Measurements from ENCODE around the gene FBN2. TPM values are rescaled to one million over a fixed set of nuclear protein-coding genes. Genes with fewer than 3 reads are reported as not detected.

FBN2 gene
- total and polyA plus RNA-seq, 2 experiments from 2014 or later, result 15.2 to 63.2 TPM

DNA sequence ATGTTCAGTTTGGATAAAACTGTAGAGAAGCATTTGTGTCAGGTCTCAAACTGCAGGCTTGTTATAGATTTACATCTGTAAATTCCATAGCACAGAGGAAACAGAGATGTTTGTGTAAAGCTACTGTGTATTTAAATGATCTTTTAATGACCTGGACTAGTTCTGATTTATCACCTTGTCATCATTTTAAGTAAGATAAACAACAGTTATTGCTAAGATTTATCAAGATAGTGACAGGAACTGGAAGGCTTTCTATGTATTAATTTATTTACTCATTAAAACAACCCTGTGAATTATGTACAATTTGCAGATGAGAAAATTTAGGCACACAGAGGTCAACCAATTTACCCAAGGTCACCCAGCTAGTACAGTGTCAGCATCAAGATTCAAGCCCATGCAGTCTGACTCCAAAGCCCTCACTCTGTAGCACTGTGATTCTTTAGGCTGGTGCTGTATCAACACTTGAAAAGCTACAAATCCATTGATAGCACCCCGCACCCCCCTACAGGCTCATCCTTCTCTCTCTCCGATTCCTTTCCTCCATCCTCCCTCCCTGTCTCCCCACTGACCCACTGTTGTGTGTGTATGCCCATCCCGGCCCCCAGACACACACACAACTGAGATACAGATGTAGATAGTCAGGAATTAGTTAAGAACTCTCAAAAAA is 184.5 kb downstream of the FBN2 start:
- Histone ChIP-seq H3K4me2 (ENCODE audit: unreplicated experiment) (no peak overlapping the region), H3K27ac (no peak overlapping the region), H3K27me3 (replicated peaks; ENCODE audit: insufficient read depth) (no peaks in the 10 kb centered on the region), H3F3A (ENCODE audit: insufficient read depth) (no peaks in the 10 kb centered on the region), H3K4me1 (ENCODE audit: insufficient read depth) (no peaks in the 10 kb centered on the region), H3K9me2 (ENCODE audit: insufficient read depth) (no peaks in the 10 kb centered on the region), H3K9me3 (ENCODE audit: low read depth) (no peaks in the 10 kb centered on the region), H3K36me3 (ENCODE audit: low read depth) (no peaks in the 10 kb centered on the region; the same call in 1 of the 2 replicates), H4K20me1 (ENCODE audit: insufficient read depth) (no peaks in the 10 kb centered on the region), H2AFZ (no peak overlapping the region), H3K4me3 (no peak overlapping the region), H3K79me2 (ENCODE audit: insufficient read depth) (no peaks in the 10 kb centered on the region), H3K9ac (no peak overlapping the region)
- 70 to 72% methylated on average over 3 of the region's 3 CpGs for WGBS, 2 experiments (ENCODE audit: low coverage in 1 of 2, low lambda C conversion rate in 2 of 2, missing lambda C conversion rate in 2 of 2)
- in situ Hi-C loops (cut with MboI), result no loop called here
- no peak for DNase-seq
- TF ChIP-seq EZH2 (IDR thresholded peaks at IDR 0.05; ENCODE audit: insufficient read depth, poor library complexity, severe bottlenecking) (no peak), EZH2phosphoT487 (IDR thresholded peaks at IDR 0.05; ENCODE audit: insufficient read depth, low read depth) (no peak)

DNA sequence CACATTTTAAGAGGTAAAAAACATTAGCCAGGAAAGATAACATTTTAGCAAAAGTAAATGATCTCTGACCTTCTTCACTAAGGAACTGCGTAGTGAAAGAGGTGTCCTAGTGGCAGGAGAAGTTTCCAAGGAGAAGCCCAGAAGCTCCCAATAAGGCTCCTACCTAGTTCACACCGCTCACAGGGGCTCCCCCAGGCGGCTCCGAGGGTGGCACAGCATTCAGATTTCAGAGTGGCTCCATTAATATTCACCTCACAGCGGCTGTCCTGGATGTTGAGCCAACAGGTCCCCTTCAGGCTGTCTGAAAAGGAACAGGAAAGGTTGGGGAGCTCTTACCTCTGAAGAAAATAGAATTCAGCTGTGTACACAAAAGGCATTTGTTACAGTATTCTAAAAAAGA is 187.3 kb downstream of the FBN2 start:
- Histone ChIP-seq H3K4me3 (no peak overlapping the region), H4K20me1 (ENCODE audit: insufficient read depth) (no peaks in the 10 kb centered on the region), H3K4me2 (ENCODE audit: unreplicated experiment) (no peak overlapping the region), H3K36me3 (ENCODE audit: low read depth) (no peaks in the 10 kb centered on the region; the same call in 1 of the 2 replicates), H3K4me1 (ENCODE audit: insufficient read depth) (no peaks in the 10 kb centered on the region), H3K27ac (no peak overlapping the region), H3K27me3 (replicated peaks; ENCODE audit: insufficient read depth) (no peaks in the 10 kb centered on the region), H3K9me2 (ENCODE audit: insufficient read depth) (no peaks in the 10 kb centered on the region), H3F3A (ENCODE audit: insufficient read depth) (no peaks in the 10 kb centered on the region), H2AFZ (no peak overlapping the region), H3K9me3 (ENCODE audit: low read depth) (no peaks in the 10 kb centered on the region), H3K79me2 (ENCODE audit: insufficient read depth) (no peaks in the 10 kb centered on the region), H3K9ac (no peak overlapping the region)
- in situ Hi-C loops (cut with MboI), result no loop called here
- no peak for TF ChIP-seq EZH2phosphoT487 (IDR thresholded peaks at IDR 0.05; ENCODE audit: insufficient read depth, low read depth)
- TF ChIP-seq EZH2 (IDR thresholded peaks at IDR 0.05; ENCODE audit: insufficient read depth, poor library complexity, severe bottlenecking), result no peak
- DNase-seq, result no peak
- 75% methylated on average over 5 of the region's 5 CpGs for WGBS, 2 experiments (ENCODE audit: low coverage in 1 of 2, low lambda C conversion rate in 2 of 2, missing lambda C conversion rate in 2 of 2)

DNA sequence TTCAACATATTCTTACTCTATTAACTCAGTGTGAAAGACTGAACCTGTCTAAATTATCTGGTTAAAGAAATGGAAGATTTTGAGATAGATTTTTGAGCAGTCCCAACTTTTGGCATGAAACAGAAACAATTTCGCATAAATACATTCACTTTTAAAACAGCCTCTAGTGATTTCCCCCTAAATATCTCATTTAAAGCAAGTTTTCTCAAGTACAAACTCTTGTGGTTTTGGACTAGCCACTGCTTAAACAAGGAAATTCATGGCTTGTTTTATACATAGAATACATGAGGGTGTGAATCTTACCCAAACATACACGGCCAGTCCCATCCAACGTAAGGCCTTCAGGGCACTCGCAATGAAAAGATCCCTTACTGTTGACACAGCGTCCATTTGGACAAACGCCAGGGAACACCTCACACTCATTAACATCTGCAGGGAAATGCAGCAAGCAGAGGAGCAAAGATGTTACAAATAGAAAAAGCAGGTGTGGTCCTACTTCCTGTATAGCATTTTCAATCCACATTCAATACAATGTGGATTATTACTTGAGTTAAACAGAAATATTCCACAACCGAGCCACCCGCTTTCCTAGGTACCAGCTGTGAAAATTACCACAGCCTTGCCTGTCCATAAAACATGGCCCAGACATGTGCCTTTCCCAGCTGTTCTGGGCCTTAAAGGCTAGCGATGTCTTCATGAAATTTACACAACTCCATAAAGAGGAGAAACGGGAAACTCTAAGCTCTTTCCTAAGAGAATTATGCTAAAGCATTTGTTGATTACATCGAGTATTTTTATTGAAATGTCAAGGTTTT is 188.8 kb downstream of the FBN2 start:
- Histone ChIP-seq H3F3A (ENCODE audit: insufficient read depth) (no peaks in the 10 kb centered on the region), H3K4me2 (ENCODE audit: unreplicated experiment) (no peak overlapping the region), H3K27me3 (replicated peaks; ENCODE audit: insufficient read depth) (no peaks in the 10 kb centered on the region), H3K79me2 (ENCODE audit: insufficient read depth) (no peaks in the 10 kb centered on the region), H3K4me3 (no peak overlapping the region), H3K9me2 (ENCODE audit: insufficient read depth) (no peaks in the 10 kb centered on the region), H2AFZ (no peak overlapping the region), H3K4me1 (ENCODE audit: insufficient read depth) (no peaks in the 10 kb centered on the region), H3K9ac (no peak overlapping the region), H3K36me3 (ENCODE audit: low read depth) (no peaks in the 10 kb centered on the region; the same call in 1 of the 2 replicates), H3K27ac (no peak overlapping the region), H3K9me3 (ENCODE audit: low read depth) (no peaks in the 10 kb centered on the region), H4K20me1 (ENCODE audit: insufficient read depth) (no peaks in the 10 kb centered on the region)
- DNase-seq, result no peak
- in situ Hi-C loops (cut with MboI), result no loop called here
- WGBS, 2 experiments (ENCODE audit: low coverage in 1 of 2, low lambda C conversion rate in 2 of 2, missing lambda C conversion rate in 2 of 2), result 63 to 68% methylated on average over 11 of the region's 11 CpGs
- no peak for TF ChIP-seq EZH2phosphoT487 (IDR thresholded peaks at IDR 0.05; ENCODE audit: insufficient read depth, low read depth)
- no peak for TF ChIP-seq EZH2 (IDR thresholded peaks at IDR 0.05; ENCODE audit: insufficient read depth, poor library complexity, severe bottlenecking)

DNA sequence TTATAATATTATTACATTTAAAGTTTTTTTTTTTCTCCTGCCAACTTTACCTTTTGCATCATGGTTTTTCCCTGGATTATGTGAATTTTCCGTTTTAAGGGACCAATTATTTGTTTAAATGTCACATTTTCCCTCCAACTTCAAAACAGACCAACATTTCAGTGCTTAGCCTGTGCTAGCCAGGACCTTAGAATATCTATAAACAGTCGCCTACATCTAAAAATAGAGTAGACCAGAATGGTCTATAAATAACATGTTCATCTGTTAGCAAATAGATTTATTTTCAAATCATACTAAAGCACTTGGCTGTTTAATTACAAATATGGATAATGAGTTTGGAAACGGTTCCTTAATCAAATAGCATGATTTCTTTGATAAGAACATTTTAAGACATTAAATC is 192.0 kb downstream of the FBN2 start:
- Histone ChIP-seq H3K4me3 (no peak overlapping the region), H3K4me1 (ENCODE audit: insufficient read depth) (no peaks in the 10 kb centered on the region), H3F3A (ENCODE audit: insufficient read depth) (no peaks in the 10 kb centered on the region), H3K79me2 (ENCODE audit: insufficient read depth) (no peaks in the 10 kb centered on the region), H3K9me3 (ENCODE audit: low read depth) (no peaks in the 10 kb centered on the region), H2AFZ (no peak overlapping the region), H3K27me3 (replicated peaks; ENCODE audit: insufficient read depth) (no peaks in the 10 kb centered on the region), H3K36me3 (ENCODE audit: low read depth) (no peaks in the 10 kb centered on the region), H3K27ac (no peak overlapping the region), H3K4me2 (ENCODE audit: unreplicated experiment) (no peak overlapping the region), H3K9me2 (ENCODE audit: insufficient read depth) (no peaks in the 10 kb centered on the region), H4K20me1 (ENCODE audit: insufficient read depth) (no peaks in the 10 kb centered on the region), H3K9ac (no peak overlapping the region)
- WGBS, 2 experiments (ENCODE audit: low coverage in 1 of 2, low lambda C conversion rate in 2 of 2, missing lambda C conversion rate in 2 of 2), result 27 to 29% methylated on average over 3 of the region's 3 CpGs
- in situ Hi-C loops (cut with MboI), result no loop called here
- no peak for DNase-seq
- TF ChIP-seq EZH2 (IDR thresholded peaks at IDR 0.05; ENCODE audit: insufficient read depth, poor library complexity, severe bottlenecking) (no peak), EZH2phosphoT487 (IDR thresholded peaks at IDR 0.05; ENCODE audit: insufficient read depth, low read depth) (no peak)
